HG03575 (cell line): ENCODE results near the gene COA5.
"Not testable (repeated sequence)": the region's sequence is repeated elsewhere in the genome, so short reads cannot be mapped to it uniquely, and the experiment has no call there.

ENCODE experiments used
- ATAC-seq: cut with Tn5 transposase; IDR thresholded peaks from one replicate; pipeline ENCODE4 v1.9.1; 2021; ENCODE audit not compliant: unreplicated experiment, insufficient number of reproducible peaks, low FRiP score; ENCODE audit errors: extremely low read depth

The COA5 gene

GRCh38 chr2:98607741-98608115 lies 584 bp downstream of the COA5 start:
- ATAC-seq = no peak

DNA sequence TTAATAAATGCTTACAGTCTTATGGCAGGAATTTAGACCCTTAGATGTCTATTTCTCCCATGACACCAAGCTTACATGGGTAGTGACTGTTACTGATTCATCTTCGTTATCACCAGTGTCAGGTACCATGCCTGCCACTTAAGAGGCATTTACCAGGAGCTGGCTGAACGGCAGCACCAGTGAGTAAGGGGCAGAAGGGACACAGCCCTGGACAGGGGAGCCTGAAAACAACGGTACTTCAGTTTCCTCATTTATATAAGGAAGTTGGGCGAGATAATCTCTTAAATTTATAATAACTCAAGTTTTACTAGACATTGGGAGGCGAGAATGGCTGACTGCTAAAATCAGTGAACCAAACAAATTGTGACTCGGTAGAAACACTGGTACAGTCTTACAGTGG lies 1.2 kb downstream of the COA5 start:
- no peak for ATAC-seq

GRCh38 chr2:98606431-98606830 lies 1.9 kb downstream of the COA5 start:
- no peak for ATAC-seq

- no peak for ATAC-seq
Observed at GRCh38 chr2:98605076-98605475, 3.2 kb downstream of the COA5 start.

DNA sequence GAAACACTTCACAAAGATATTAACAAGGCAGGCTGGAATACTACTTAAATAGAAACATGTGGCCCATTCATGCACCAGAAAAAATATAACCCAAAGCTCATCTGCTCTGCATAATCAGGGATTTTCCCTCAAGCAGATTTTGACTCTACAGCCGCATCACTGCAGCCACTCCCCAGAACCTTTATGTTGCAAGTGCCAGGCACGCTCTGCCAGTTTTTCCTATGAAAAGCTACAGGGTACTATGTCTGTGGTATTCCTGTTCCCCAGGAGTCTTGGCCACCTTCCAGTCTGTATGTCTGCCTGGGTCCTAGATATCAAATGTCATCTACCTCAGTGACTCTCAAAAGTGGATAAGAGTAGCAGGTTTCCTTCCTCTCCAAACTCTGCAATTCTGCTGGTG lies 3.8 kb downstream of the COA5 start:
- no peak for ATAC-seq

GRCh38 chr2:98601532-98602132 lies 6.7 kb downstream of the COA5 start:
- no peak for ATAC-seq

DNA sequence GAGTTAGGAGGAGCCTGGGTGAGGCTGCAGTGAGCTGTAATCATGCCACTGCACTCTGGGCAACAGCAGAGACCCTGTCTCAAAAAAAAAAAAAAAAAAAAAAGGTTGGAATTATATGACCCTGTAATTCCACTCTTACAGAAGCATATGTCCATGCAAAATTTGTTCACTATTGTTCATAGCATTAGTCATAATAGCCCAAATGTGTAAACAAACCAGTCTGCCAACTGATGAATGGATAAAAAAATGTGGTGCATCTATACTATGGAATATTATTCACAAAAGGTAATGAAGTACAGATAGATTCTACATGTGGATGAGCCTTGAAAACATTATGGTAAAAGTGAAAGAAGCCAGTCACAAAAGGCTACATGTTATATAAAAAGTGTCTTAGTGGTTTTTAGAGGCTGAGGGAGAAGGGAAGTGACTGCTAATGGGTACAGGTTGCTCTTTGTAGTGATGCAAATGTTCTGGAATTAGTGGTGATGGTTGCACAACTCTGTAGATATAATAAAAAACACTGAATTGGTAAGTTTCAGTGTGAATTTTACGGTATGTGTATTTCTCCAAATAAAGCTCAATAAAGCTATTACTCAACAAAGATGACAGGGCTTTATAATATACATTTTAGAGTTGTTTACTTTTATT lies 9.4 kb downstream of the COA5 start:
- ATAC-seq = no peak

DNA sequence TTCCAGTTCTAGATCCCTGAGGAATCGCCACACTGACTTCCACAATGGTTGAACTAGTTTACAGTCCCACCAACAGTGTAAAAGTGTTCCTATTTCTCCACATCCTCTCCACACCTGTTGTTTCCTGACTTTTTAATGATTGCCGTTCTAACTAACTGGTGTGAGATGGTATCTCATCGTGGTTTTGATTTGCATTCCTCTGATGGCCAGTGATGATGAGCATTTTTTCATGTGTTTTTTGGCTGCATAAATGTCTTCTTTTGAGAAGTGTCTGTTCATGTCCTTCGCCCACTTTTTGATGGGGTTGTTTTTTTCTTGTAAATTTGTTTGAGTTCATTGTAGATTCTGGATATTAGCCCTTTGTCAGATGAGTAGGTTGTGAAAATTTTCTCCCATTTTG lies 13.6 kb downstream of the COA5 start:
- not testable (repeated sequence) for ATAC-seq

- ATAC-seq = no peak
Observed at GRCh38 chr2:98592565-98592964, 15.7 kb downstream of the COA5 start.

DNA sequence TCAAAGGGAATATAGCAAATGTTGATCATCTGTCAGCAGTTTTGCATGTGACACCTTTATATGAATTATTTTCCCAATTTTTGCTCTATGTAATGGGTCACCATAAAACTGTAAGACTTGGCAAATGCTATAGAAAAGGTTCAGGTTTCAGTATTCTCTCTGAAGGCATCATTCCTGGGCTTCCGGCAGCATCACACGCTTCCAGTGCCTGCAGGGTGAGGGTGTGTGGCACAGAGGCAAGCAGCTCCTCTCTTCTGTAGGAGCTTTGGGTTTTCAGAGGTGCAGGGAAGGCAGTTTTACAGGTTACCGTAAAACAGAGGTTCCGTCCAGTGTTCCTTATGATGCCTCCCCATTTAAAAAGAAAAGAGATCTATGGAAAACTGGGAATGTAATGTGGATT lies 18.8 kb downstream of the COA5 start:
- ATAC-seq = no peak

DNA sequence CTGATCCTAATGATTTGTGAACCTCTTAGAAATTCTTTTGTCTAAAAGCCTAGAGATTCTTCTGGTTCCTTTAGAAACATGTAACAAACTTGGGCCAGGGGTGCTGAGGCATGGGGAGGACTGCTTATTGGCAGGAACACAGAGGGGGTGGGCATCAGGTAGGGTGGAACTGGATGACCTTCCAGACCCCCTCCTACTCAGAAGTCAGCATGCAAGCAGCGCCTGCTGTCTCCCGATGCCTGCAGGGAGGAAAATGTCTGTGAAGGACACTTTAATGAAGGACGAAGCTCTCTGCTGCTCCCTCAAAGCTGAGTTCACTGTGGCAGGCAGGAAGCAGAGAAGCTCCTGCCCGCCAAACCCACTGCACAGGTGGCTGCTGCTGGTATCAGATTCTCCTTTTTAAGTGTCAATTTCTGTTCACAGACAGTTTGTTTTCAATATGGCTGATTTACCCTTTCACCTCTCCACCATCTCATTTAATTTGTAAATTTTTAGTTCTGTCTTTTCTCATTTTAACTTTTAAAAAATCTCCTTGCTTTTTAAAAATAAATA lies 19.4 kb downstream of the COA5 start:
- ATAC-seq = no peak

DNA sequence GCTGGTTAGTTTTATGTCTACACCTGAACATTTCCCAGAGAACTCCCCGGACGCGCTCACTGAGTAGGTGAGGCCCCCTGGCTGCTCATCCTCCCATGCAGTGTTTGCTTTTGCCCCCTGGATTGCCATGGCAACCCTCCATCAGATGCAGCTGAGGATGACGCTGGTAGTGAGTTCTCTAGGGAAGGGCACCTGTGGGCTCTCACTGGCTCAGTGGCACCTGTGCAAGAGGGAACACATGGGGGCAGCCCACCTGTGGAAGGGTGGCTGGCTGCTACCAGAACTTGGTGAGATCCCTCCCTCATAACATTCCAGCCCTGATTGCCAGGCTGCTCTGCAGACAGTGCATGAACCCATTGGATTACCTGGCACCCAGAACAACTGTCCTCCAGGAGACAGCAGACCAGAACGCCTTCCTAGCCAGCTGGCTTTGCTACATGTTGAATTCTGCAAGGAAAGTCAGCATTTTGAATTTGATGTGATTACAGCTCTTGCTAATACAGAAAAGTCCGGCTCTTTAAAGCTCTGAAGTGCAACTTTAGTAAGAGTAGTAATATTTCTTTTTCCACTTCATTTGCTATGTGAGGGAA lies 21.7 kb downstream of the COA5 start:
- no peak for ATAC-seq

- no peak for ATAC-seq
Observed at GRCh38 chr2:98585386-98585785, 22.9 kb downstream of the COA5 start.

DNA sequence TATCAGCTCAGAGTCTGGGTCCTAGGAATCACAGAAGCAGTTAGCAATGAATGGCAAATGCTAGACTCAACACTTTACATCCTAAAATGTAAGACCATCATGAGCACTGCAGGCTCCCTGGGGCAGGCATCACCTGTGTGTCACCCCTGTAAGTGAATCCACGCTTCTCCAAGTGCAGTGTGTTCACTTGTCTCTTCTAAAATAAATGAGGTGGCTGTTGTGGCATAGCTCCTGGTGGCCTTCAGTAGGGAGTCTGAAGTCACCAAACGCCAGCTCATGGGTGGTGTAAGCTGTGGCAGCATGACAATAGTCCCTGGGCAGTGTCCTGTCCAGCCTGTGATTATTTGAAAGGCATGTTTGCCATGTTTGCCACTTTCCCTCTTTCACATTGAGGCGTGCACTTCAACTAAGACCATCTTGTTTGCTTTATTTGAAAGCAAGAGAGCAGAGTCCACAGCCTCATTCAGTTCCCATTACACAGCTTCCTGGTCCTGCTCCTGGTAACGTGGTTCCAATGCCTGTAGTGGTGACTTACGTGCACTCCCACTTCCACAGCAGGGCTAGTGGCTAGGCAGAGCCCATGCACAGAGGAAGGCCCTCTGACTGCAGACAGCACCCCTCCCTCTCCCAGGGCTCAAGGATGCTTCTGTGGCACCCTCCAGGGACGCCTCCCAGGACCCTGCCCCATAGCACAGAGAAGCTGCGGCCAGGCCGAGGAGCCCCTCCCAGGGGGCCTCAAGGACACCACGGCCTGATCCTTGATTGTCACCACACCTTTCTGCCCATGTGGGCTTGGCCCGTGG lies 24.3 kb downstream of the COA5 start:
- no peak for ATAC-seq

DNA sequence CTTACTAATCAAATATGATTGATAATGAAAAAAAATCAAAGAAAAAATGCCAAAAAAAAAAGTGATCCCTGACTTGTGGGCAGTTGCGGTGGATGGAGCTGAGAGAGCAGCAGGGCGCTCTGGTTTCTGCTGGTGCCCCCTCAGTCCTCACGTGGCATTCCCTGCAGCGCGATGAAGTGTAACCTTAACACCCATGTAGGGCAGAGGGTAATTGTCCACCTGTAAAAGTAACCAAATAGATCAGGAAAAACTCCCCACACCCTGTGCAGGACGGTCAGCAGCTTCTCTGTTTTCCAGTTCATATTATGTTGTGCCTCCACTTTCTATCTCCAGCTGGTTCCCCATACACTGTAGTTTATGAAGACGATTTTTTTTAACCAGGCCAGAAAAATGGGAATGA lies 25.0 kb downstream of the COA5 start:
- ATAC-seq = no peak

DNA sequence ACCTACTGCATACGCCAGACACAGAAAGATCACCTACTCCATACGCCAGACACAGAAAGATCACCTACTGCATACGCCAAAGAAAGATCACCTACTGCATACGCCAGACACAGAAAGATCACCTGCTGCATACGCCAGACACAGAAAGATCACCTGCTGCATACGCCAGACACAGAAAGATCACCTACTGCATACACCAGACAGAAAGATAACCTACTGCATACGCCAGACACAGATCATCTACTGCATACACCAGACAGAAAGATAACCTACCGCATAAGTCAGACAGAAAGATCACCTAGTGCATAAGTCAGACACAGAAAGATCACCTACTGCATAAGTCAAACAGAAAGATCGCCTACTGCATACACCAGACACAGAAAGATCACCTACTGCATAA lies 25.8 kb downstream of the COA5 start:
- ATAC-seq = no peak

GRCh38 chr2:98580656-98581284 lies 27.5 kb downstream of the COA5 start:
- no peak for ATAC-seq

- no peak for ATAC-seq
Observed at GRCh38 chr2:98579926-98580325, 28.4 kb downstream of the COA5 start.

- no peak for ATAC-seq
Observed at GRCh38 chr2:98578231-98578630, 30.1 kb downstream of the COA5 start.
